Measurements from ENCODE around the gene PHOX2A.
"Not testable (repeated sequence)": the region's sequence is repeated elsewhere in the genome, so short reads cannot be mapped to it uniquely, and the experiment has no call there.

PHOX2A gene

GRCh38 chr11:72203163-72203562, 40.8 kb downstream of the PHOX2A start:
- no peak for DNase-seq

GRCh38 chr11:72202571-72202970, 41.4 kb downstream of the PHOX2A start:
- TF ChIP-seq CTCF (IDR thresholded peaks at IDR 0.05; ENCODE audit: low read depth, low read length) = no peak
- Histone ChIP-seq H3K9me3 (ENCODE audit: severe bottlenecking) (no peaks in the 10 kb centered on the region), H3K27me3 (ENCODE audit: insufficient read depth, low read depth, severe bottlenecking) (no peaks in the 10 kb centered on the region), H3K4me3 (ENCODE audit: low read depth, low read length) (no peak overlapping the region), H3K36me3 (no peaks in the 10 kb centered on the region), H3K27ac (no peak overlapping the region)
- no peak for DNase-seq

More at GRCh38 chr11:72203163-72203562, 40.8 kb downstream of the PHOX2A start:
- Histone ChIP-seq H3K27ac (no peak overlapping the region), H3K27me3 (ENCODE audit: insufficient read depth, low read depth, severe bottlenecking) (no peaks in the 10 kb centered on the region), H3K9me3 (ENCODE audit: severe bottlenecking) (no peaks in the 10 kb centered on the region), H3K36me3 (no peaks in the 10 kb centered on the region), H3K4me3 (ENCODE audit: low read depth, low read length) (no peak overlapping the region)
- no peak for TF ChIP-seq CTCF (IDR thresholded peaks at IDR 0.05; ENCODE audit: low read depth, low read length)

- H3K36me3 ChIP-seq; H3K9me3 ChIP-seq (ENCODE audit: severe bottlenecking); H3K27ac ChIP-seq; H3K4me3 ChIP-seq (ENCODE audit: low read depth, low read length); H3K27me3 ChIP-seq (ENCODE audit: insufficient read depth, low read depth, severe bottlenecking); DNase-seq: not testable (repeated sequence)
Measured at GRCh38 chr11:72201445-72201844, 42.5 kb downstream of the PHOX2A start.

GRCh38 chr11:72195518-72196270, 48.3 kb downstream of the PHOX2A start:
- H3K27me3 ChIP-seq (ENCODE audit: insufficient read depth, low read depth, severe bottlenecking) = no peaks in the 10 kb centered on the region
- DNase-seq = peak; percentile 53
- no peak for TF ChIP-seq CTCF (IDR thresholded peaks at IDR 0.05; ENCODE audit: low read depth, low read length)
- peak overlapping the region; percentile 44 for H3K27ac ChIP-seq
- no peak overlapping the region for H3K4me3 ChIP-seq (ENCODE audit: low read depth, low read length)
- no peaks in the 10 kb centered on the region for H3K36me3 ChIP-seq
- no peaks in the 10 kb centered on the region for H3K9me3 ChIP-seq (ENCODE audit: severe bottlenecking)

- no peaks in the 10 kb centered on the region for H3K27me3 ChIP-seq (ENCODE audit: insufficient read depth, low read depth, severe bottlenecking)
- H3K36me3 ChIP-seq = no peaks in the 10 kb centered on the region
- no peak for TF ChIP-seq CTCF (IDR thresholded peaks at IDR 0.05; ENCODE audit: low read depth, low read length)
- H3K27ac ChIP-seq = no peak within 1 kb of the TSS
- no peaks in the 10 kb centered on the region for H3K9me3 ChIP-seq (ENCODE audit: severe bottlenecking)
- peak; percentile 37 for DNase-seq
- no peak within 1 kb of the TSS for H3K4me3 ChIP-seq (ENCODE audit: low read depth, low read length)
Measured at GRCh38 chr11:72191961-72192381, 52.0 kb downstream of the PHOX2A start, which contains the start of gene FOLR1. TSS of gene FOLR1 (plus strand) at chr11:72192140. CDS start at chr11:72192174, 34 bp downstream.

- no peak overlapping the region for H3K4me3 ChIP-seq (ENCODE audit: low read depth, low read length)
- H3K36me3 ChIP-seq = no peaks in the 10 kb centered on the region
- H3K27me3 ChIP-seq (ENCODE audit: insufficient read depth, low read depth, severe bottlenecking) = no peaks in the 10 kb centered on the region
- no peaks in the 10 kb centered on the region for H3K9me3 ChIP-seq (ENCODE audit: severe bottlenecking)
- no peak for TF ChIP-seq CTCF (IDR thresholded peaks at IDR 0.05; ENCODE audit: low read depth, low read length)
- DNase-seq = no peak
- no peak overlapping the region; the same call in 1 of the 2 replicates for H3K27ac ChIP-seq
Measured at GRCh38 chr11:72190631-72191071, 53.3 kb downstream of the PHOX2A start.

Measured in WERI-Rb-1 (cell line).